ENCODE measurements around the gene ST6GALNAC2.

The ST6GALNAC2 gene

DNA sequence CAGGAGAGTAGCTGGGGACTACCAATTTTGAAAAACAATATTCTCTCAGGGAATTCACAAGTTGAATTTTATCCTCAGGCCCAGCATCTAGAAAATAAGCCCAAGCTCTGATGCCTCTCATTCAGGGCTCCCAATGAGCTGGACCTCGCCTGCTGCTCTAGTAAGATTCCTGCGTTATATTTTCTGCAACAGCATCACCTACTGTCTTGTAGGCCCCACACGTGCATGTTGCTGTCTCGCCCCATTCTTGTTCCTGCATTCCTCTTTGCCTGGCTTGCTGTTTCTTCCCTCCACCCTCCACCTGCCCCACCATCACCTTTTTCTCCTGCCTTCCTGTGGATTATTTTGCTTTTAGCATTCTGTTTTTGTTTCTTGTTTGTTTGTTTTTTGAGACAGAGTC is 8.3 kb upstream of the ST6GALNAC2 start:
- Mint-ChIP-seq H3K27me3 (ENCODE audit: low read depth) (peaks cover 21% of the 10 kb centered on the region), H3K9me3 (peaks cover 5% of the 10 kb centered on the region), H3K4me1 (peaks cover 5% of the 10 kb centered on the region), H3K36me3 (ENCODE audit: low read depth) (no peaks in the 10 kb centered on the region), H3K4me3 (no peak overlapping the region), H3K27ac (no peak overlapping the region)
- TF ChIP-seq, protein P1, sequence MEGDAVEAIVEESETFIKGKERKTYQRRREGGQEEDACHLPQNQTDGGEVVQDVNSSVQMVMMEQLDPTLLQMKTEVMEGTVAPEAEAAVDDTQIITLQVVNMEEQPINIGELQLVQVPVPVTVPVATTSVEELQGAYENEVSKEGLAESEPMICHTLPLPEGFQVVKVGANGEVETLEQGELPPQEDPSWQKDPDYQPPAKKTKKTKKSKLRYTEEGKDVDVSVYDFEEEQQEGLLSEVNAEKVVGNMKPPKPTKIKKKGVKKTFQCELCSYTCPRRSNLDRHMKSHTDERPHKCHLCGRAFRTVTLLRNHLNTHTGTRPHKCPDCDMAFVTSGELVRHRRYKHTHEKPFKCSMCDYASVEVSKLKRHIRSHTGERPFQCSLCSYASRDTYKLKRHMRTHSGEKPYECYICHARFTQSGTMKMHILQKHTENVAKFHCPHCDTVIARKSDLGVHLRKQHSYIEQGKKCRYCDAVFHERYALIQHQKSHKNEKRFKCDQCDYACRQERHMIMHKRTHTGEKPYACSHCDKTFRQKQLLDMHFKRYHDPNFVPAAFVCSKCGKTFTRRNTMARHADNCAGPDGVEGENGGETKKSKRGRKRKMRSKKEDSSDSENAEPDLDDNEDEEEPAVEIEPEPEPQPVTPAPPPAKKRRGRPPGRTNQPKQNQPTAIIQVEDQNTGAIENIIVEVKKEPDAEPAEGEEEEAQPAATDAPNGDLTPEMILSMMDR (IDR thresholded peaks at IDR 0.05; ENCODE audit: unreplicated experiment in 3 of 3), result no peak

DNA sequence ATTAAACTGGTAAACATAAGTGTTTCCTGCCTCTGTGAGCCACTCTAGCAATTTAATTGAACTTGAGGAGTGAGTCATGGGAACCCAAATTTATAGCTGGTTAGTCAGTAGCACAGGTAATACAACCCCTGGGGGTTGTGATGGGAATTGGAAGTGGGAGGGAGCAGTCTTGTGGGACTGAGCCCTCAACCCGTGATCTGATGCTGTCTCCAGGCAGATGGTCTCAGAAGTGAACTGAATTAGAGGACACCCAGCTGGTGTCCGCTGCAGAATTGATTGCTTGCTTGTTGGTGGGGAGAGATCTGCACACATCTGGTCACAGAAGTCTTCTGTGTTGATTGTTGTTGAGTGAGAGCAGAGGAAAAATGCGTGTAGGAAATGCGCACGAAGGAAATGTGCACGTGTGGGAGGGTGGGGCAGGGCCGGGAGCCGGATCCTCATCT is 7.7 kb upstream of the ST6GALNAC2 start:
- Mint-ChIP-seq H3K36me3 (ENCODE audit: low read depth) (no peaks in the 10 kb centered on the region), H3K27ac (no peak overlapping the region), H3K27me3 (ENCODE audit: low read depth) (peaks cover 22% of the 10 kb centered on the region), H3K4me3 (no peak overlapping the region), H3K9me3 (peaks cover 5% of the 10 kb centered on the region), H3K4me1 (peaks cover 7% of the 10 kb centered on the region)
- TF ChIP-seq, protein P1 (IDR thresholded peaks at IDR 0.05; ENCODE audit: unreplicated experiment in 3 of 3), result no peak

DNA sequence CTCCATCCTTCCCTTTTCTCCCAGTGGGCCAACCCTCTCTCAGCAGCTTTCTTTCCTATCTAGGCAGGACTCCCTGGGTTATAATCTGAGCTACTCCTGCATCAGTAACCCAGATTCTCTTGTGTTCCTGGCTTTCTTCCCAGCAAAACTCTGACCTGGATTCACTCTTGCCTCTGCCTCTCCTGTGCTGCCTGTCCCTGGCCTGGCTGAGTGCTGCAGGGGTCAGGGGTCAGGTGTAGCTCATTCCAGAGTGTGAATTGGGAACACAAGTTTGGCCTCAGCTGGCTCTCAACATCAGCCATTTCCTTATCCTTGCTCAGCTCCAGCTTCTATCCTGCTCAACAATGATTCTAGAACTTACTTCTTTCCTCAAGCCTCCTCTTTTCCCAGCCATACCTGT is 2.5 kb upstream of the ST6GALNAC2 start:
- no peak overlapping the region for H3K27ac Mint-ChIP-seq
- peaks cover 17% of the 10 kb centered on the region for H3K4me1 Mint-ChIP-seq
- peaks cover 64% of the 10 kb centered on the region for H3K27me3 Mint-ChIP-seq (ENCODE audit: low read depth)
- TF ChIP-seq, protein P1 (IDR thresholded peaks at IDR 0.05; ENCODE audit: unreplicated experiment in 3 of 3), result no peak
- H3K36me3 Mint-ChIP-seq (ENCODE audit: low read depth), result no peaks in the 10 kb centered on the region
- H3K9me3 Mint-ChIP-seq, result peaks cover 5% of the 10 kb centered on the region
- peak overlapping the region; percentile 13 to 57 (median 34) for H3K4me3 Mint-ChIP-seq

DNA sequence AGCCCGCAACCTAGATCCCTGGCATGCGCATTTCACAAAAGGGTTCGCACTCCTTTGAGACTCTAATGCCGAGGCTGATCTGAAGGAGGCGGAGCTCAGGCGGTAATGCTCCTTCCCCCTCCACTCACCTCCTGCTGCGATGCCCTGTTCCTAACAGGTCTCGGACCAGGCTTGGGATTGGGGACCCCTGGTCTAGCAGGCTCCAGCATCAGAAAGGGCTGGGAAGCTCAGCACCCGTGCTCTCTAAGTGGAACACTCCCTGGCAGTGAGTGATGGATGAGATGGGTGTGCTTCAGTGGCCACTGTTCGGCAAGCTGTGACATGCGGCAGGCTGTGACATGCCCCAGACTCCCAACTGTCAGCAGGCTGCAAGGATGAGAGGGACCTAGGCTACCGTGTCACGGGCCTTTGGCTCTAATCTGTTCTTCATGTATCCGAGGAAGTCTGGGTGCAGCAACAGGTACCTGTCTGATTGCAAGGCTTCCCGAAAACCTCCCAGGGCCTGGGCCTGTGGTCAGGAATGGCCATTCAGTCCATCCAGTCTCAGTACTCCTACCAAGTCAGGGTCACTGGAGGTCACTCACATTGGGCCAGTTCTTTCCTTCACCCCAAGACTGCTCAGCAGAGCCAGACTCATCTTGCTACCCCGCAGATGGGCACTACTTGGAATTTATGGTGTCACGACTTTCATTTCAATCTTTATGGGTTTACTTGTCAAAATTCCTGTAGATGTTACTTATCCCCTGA is 1.3 kb upstream of the ST6GALNAC2 start:
- H3K4me3 Mint-ChIP-seq, result peak overlapping the region; percentile 52 to 59 (median 58)
- TF ChIP-seq, protein P1 (IDR thresholded peaks at IDR 0.05; ENCODE audit: unreplicated experiment in 3 of 3), result no peak
- H3K9me3 Mint-ChIP-seq, result peaks cover 5% of the 10 kb centered on the region

DNA sequence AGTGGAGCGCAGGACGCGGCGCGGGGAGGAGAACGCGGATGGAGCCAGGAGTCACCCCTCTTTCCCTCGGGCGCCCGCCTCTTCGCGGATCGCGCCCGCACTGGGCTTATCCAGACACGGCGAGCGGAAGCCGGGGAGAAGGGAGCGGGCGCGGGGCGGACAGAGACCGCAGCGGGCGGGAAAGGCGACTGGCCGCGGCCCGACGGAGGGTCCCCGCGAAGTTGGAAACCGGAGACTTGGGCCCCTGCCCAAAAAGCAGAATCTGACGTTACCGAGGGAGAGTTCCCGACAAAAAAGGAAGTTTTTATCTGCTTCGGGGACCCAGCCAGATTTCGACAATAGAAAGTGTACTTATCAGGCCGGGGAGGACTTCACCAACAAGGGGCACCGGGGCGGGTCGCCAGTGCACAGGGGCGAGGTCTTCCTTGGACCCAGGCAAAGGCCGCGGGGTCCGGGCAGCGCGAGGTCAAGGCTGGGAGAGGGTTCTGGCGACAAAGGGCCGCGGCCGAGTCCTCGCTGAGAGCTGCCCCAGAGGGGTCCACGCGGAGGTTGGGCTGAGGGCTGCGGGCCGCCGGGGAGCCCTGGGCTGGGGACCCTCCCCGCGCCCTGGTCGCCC is 519 bp downstream of the ST6GALNAC2 start:
- TF ChIP-seq, protein P1 (IDR thresholded peaks at IDR 0.05; ENCODE audit: unreplicated experiment in 3 of 3), result no peak
- H3K4me3 Mint-ChIP-seq, result peak overlapping the region; percentile 74 to 81 (median 74)
- no peaks in the 10 kb centered on the region for H3K36me3 Mint-ChIP-seq (ENCODE audit: low read depth)
- H3K9me3 Mint-ChIP-seq, result peaks cover 5% of the 10 kb centered on the region
- no peak overlapping the region for H3K27ac Mint-ChIP-seq
- peaks cover 17% of the 10 kb centered on the region for H3K4me1 Mint-ChIP-seq
- H3K27me3 Mint-ChIP-seq (ENCODE audit: low read depth), result peaks cover 77% of the 10 kb centered on the region

More for the DNA sequence above, 1.3 kb upstream of the ST6GALNAC2 start:
- Mint-ChIP-seq H3K4me1 (peaks cover 17% of the 10 kb centered on the region), H3K27ac (no peak overlapping the region), H3K27me3 (ENCODE audit: low read depth) (peaks cover 75% of the 10 kb centered on the region), H3K36me3 (ENCODE audit: low read depth) (no peaks in the 10 kb centered on the region)

Data from nephron (organoid).